Ascending aorta (tissue), 2 donors: ENCODE data around the gene OR2L8. TPM values are rescaled to one million over a fixed set of nuclear protein-coding genes. Genes with fewer than 3 reads are reported as not detected.

Experiments used
- DNase-seq, 2 donors: peaks; one replicate each; pipeline ENCODE4 v3.0.0-alpha.2; 2019; ENCODE audit warnings: low spot score in 2 of 2
- H3K27ac ChIP-seq, 2 donors: fragments of 200-600 bp; sonication (generic); one replicate each; pipeline ENCODE4 v1.5.1; 2016 to 2017; ENCODE audit warnings: mild to moderate bottlenecking in 1 of 2
- H3K27me3 ChIP-seq: fragments of 200-600 bp; sonication (generic); one replicate; pipeline ENCODE4 v1.5.1; 2017
- H3K36me3 ChIP-seq, 2 donors: fragments of 200-600 bp; sonication (generic); one replicate each; pipeline ENCODE4 v1.5.1; 2016
- H3K4me1 ChIP-seq, 2 donors: fragments of 200-600 bp; sonication (generic); one replicate each; pipeline ENCODE4 v1.5.1; 2016 to 2017; ENCODE audit warnings: mild to moderate bottlenecking in 1 of 2
- H3K4me3 ChIP-seq, 2 donors: fragments of 200-600 bp; sonication (generic); one replicate each; pipeline ENCODE4 v1.5.1; 2016 to 2017; ENCODE audit warnings: mild to moderate bottlenecking in 1 of 2
- H3K9me3 ChIP-seq, 2 donors: fragments of 200-600 bp; sonication (generic); one replicate each; pipeline ENCODE4 v1.5.1; 2016
- CTCF ChIP-seq, 3 experiments: fragments of 200-600 bp in 2 of 3; fragments of 450-650 bp in 1 of 3; sonication (generic) in 2 of 3; IDR thresholded peaks; one replicate each; pipeline ENCODE4 v1.5.1; 2016 to 2019; ENCODE audit warnings: antibody characterized with exemption in 3 of 3, mild to moderate bottlenecking in 1 of 3, moderate library complexity in 1 of 3
- intact Hi-C: fragments of 100-400 bp; cut with DNase I; formaldehyde crosslinking; loops from one replicate; pipeline ENCODE4 v1.15.1; 2023
- total RNA-seq: library from RNA; depleted of rRNA; stranded (reverse); fragments of >200 nt; gene quantifications from one replicate; pipeline ENCODE4 v1.1.0, GENCODE V29; 2016

The OR2L8 gene
- total RNA-seq = not detected

GRCh38 chr1:247948558-247948957 lies at the start of gene OR2L8:
OR2L8 (plus strand) TSS chr1:247948858; CDS start chr1:247948858, 0 bp downstream.
- no peak within 1 kb of the TSS for H3K4me3 ChIP-seq
- intact Hi-C loops = no loop called here
- TF ChIP-seq CTCF (IDR thresholded peaks at IDR 0.05) = no peak
- DNase-seq = no peak
- H3K4me1 ChIP-seq = no peaks in the 10 kb centered on the region
- H3K9me3 ChIP-seq = no peaks in the 10 kb centered on the region
- no peaks in the 10 kb centered on the region for H3K36me3 ChIP-seq
- H3K27ac ChIP-seq = no peak within 1 kb of the TSS
- no peaks in the 10 kb centered on the region for H3K27me3 ChIP-seq

- H3K9me3 ChIP-seq = no peaks in the 10 kb centered on the region
- H3K4me3 ChIP-seq = no peak overlapping the region
- H3K27me3 ChIP-seq = no peaks in the 10 kb centered on the region
- no peaks in the 10 kb centered on the region for H3K36me3 ChIP-seq
- intact Hi-C loops = no loop called here
- no peak overlapping the region for H3K27ac ChIP-seq
- no peaks in the 10 kb centered on the region for H3K4me1 ChIP-seq
- no peak for DNase-seq
- TF ChIP-seq CTCF (IDR thresholded peaks at IDR 0.05) = no peak
Observed at GRCh38 chr1:247904122-247904521, 44.5 kb upstream of the OR2L8 start.

- Histone ChIP-seq H3K9me3 (no peaks in the 10 kb centered on the region), H3K27ac (no peak overlapping the region), H3K4me1 (no peaks in the 10 kb centered on the region), H3K36me3 (no peaks in the 10 kb centered on the region), H3K27me3 (no peaks in the 10 kb centered on the region), H3K4me3 (no peak overlapping the region)
- TF ChIP-seq CTCF (IDR thresholded peaks at IDR 0.05) = no peak
- no peak for DNase-seq
- intact Hi-C loops = no loop called here
Observed at GRCh38 chr1:247905181-247905580, 43.5 kb upstream of the OR2L8 start.

- Histone ChIP-seq H3K4me1 (no peaks in the 10 kb centered on the region), H3K9me3 (no peaks in the 10 kb centered on the region), H3K27me3 (no peaks in the 10 kb centered on the region), H3K4me3 (peak overlapping the region; percentile 27 to 51), H3K27ac (no peak overlapping the region), H3K36me3 (no peaks in the 10 kb centered on the region)
- TF ChIP-seq CTCF (IDR thresholded peaks at IDR 0.05) = no peak
- no peak for DNase-seq
- intact Hi-C loops = no loop called here
Observed at GRCh38 chr1:247905910-247906503, 42.7 kb upstream of the OR2L8 start.

GRCh38 chr1:247906504-247907047 lies 42.1 kb upstream of the OR2L8 start:
- no peaks in the 10 kb centered on the region for H3K27me3 ChIP-seq
- no peaks in the 10 kb centered on the region for H3K36me3 ChIP-seq
- TF ChIP-seq CTCF (IDR thresholded peaks at IDR 0.05) = no peak
- no peak overlapping the region for H3K27ac ChIP-seq
- no peaks in the 10 kb centered on the region for H3K9me3 ChIP-seq
- intact Hi-C loops = no loop called here
- DNase-seq = no peak
- peak overlapping the region; percentile 27 to 51 for H3K4me3 ChIP-seq
- H3K4me1 ChIP-seq = no peaks in the 10 kb centered on the region
